Middle frontal gyrus (tissue), 1 donor: ENCODE results near the gene RHCE.
"Not testable (repeated sequence)": the region's sequence is repeated elsewhere in the genome, so short reads cannot be mapped to it uniquely, and the experiment has no call there.

Experiments
- DNase-seq: peaks from one replicate; pipeline ENCODE4 v3.0.0-alpha.2; 2015; ENCODE audit warnings: low spot score; ENCODE audit errors: extremely low spot score

The RHCE gene

DNA sequence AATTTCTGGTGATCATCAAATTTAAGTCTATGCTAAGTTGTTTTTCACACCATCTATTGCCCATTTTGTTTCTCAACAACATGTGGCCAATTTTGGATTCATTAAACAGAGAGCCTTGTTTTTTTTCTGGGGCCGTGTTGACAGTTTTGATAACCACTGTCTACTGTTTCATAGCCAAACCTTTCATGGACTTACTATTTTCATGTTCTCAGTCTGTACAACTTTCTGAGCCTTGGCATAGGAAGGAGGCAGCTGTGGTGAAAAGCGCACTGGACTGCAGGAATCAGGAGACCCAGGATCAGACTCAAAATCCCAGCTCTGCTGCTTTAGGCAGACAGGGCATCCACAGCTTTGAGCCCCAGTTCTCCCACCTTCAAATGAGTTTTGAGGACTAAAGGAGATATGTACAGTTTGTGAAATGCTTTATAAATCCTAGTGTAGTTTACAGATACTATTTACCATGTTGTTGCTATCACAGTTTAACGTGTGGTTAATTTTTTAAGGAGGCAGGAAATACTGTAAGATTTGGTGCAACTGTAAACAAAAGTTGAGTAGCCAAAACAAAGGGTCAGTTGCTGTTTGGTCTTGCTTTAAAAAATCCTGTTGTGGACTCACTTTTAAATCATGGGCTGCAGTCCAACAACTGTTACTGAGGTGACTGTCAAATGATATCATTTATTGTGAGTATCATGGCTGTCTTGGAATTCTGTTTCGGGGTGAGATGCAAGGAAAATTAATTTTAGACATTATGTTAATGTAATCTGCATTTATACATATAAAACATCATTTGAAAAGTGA lies 13.0 kb upstream of the RHCE start:
- no peak for DNase-seq

DNA sequence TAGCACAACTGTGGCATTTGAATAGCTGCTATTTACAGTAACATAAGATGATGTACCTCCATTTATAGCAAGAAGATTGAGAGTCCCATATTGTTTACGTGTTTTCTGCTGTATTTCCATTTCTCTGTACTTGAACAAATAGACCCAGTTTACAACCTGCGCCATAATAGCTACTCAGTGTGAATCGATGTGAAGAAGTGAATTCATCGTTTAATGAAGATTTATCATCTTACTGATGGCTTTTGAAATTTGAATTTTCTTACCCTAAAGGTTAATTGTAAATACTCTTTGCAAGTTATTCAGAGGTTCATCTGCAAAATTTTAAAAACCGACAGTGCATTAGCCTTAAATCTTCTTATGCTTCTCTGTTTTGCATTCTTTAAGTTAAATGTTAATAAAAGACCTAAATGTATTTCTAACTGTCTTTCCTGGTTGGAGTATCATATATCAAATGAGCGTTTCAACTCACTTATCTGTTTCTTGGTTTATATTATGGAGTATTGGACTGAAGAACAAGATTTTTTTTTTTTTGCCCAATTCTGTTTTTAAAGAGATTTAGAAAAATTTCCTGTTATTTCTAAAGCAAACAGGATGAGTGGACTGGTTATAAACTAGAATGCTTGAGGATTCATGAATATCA lies 12.2 kb upstream of the RHCE start:
- no peak for DNase-seq

- no peak for DNase-seq
These were observed 11.5 kb upstream of the RHCE start for GRCh38 chr1:25431955-25432719.

GRCh38 chr1:25430967-25431881 lies 10.6 kb upstream of the RHCE start:
- DNase-seq, result no peak

- DNase-seq, result peak; percentile 96
These were observed 9.7 kb upstream of the RHCE start, which contains the start of gene MACO1 for GRCh38 chr1:25430073-25430966. MACO1 (plus strand) TSS chr1:25430897; CDS start chr1:25431099, 202 bp downstream.

- DNase-seq, result no peak
These were observed 8.0 kb upstream of the RHCE start for GRCh38 chr1:25428475-25429166.

GRCh38 chr1:25427696-25428095 lies 7.1 kb upstream of the RHCE start:
- no peak for DNase-seq

DNA sequence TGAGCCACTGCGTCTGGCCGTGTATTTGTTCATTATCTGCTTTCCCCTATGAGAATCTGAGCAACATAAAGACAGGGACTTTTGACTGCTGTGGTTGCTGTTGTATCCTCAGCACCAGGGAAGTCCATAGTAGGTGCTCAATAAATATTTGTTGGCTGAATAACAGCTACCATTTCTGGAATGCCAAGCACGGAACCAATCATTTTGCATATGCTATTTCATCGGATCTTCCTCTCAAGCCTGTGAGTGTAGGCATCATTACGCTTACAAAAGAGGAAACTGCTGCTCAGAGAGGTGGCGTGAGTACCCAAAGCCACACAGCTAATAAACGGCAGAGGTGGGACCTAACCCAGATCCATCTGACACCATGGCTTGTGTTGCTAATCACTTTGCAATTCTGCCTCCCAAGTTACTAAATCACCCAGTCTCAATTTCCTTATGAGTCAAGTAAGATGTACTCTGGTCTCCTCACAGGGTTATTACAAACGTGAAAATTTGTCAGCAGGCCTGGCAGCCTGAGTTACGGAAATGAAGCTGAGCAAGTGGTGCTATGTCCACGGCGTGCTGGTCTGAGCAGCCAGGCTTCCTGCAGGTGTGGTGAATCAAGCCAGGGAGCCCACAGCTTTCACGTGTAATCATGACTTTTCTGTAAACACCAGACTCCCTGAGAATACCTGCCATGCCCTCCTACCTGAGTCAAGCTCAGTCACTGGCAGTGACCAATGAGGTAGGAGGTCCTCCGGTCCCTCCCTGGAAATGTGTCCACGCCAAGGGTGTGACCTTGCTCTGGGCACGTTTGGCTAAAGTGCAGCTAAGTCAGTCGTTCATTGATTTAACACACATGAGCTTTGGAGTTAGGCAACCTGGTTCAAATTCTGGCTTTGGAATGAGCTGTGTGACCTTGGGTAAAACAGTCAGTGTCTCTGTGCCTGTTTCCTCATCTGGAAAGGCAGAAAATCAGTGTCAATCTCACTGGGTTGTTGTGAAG lies 4.8 kb upstream of the RHCE start:
- no peak for DNase-seq

- not testable (repeated sequence) for DNase-seq
These were observed 2.6 kb upstream of the RHCE start for GRCh38 chr1:25423206-25423605.

GRCh38 chr1:25419339-25419738 lies 1.3 kb downstream of the RHCE start:
- not testable (repeated sequence) for DNase-seq

DNA sequence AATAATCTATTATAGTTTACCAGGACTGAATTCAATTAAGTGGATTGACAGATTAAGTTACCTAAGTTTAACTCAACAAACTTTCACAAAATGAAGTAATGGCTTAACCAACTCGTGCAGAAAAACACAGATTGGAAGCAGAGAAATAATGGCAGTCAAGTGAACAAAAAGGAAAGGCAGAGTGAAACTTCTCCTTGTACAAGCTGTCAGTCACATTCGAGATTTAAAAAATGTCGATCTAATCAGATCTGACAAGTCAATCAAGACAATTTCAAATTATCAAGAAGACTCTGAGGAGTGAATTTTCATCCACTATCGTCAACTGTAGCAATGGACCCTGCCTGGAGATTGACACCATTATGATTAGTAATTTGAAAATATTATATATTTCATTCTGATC lies 3.3 kb downstream of the RHCE start:
- DNase-seq, result not testable (repeated sequence)

- not testable (repeated sequence) for DNase-seq
These were observed 6.0 kb downstream of the RHCE start for GRCh38 chr1:25414578-25414977.

GRCh38 chr1:25414157-25414556 lies 6.5 kb downstream of the RHCE start:
- not testable (repeated sequence) for DNase-seq

DNA sequence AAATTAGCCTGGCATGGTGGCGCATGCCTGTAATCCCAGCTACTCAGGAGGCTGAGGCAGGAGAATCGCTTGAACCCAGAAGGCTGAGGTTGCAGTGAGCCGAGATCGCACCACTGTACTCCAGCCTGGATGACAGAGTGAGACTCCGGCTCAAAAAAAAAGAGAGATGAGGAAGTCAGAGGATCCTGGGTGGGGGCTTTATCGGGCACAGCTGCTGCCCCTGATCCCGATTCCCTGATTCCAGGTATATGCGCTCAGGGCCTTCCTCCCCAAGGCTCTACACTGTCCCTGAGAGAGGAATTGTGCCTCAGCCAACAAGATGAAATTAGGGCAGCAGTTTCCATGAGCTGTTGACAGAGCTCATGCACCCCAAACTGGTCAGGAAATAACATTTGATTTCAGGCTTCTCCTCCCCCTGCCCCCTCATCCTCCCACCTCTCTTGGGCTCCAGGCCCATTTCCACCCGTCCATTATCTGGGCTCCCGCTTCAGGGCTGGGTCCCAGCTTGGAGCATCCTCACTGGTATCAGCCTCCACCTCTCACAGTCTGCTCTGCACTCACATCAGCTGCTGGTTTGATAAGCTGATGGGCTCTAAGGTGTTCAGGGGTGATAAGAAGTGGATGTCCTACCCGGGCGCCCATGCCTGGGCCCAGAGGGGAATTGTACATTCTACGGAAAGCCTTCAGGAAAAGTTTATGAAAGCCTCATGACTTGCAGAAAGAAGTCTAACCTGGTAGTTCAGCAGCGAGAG lies 7.6 kb downstream of the RHCE start:
- not testable (repeated sequence) for DNase-seq

- not testable (repeated sequence) for DNase-seq
These were observed 10.8 kb downstream of the RHCE start for GRCh38 chr1:25409641-25410427.

DNA sequence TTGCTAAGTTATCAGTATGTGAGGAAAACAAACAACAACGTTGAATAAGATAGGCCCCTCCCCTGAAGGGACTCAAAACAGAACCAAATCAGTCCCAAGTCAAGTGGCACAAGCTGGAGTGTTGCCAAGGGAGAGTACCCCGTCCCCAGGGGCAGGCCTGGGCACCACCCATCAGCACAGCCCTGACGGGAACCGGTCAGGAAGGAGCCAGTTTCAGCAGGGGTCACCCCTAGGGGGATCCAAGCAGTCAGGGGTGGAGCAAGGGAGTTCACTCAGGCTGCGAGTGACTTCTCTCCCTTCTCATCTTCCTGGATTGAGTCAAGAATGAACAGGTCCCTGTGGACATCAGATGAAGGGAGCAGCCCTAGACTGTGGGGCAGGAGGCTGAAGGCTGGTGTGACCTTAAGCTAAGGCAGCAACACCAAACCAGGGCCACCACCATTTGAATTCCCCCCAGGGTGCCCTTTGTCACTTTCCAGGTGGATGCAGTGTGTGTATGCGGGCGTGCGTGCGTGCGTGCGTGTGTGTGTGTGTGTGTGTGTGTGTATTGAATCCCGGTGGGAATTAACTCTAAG lies 14.8 kb downstream of the RHCE start:
- DNase-seq, result not testable (repeated sequence)
